Lung (tissue), 12 donors: ENCODE data around the gene SHE. TPM values are rescaled to one million over a fixed set of nuclear protein-coding genes. Genes with fewer than 3 reads are reported as not detected.

Experiments
- ATAC-seq: fragments of 200-7000 bp; cut with Tn5 transposase; one replicate; pipeline ENCODE4 v1.9.1; 2020; ENCODE audit warnings: moderate number of reproducible peaks; ENCODE audit not compliant: insufficient read depth, low FRiP score
- DNase-seq, 3 donors: peaks; one replicate each; pipeline ENCODE4 v3.0.0-alpha.2; 2013 to 2017
- H3K27ac ChIP-seq, 2 donors: one replicate each; pipeline ENCODE4 v1.5.1; 2013; ENCODE audit warnings: mild to moderate bottlenecking in 2 of 2, moderate library complexity in 2 of 2, control low read depth in 1 of 2, inconsistent platforms in 1 of 2, low read depth in 1 of 2, low read length in 1 of 2
- H3K27me3 ChIP-seq, 3 donors: one replicate each; pipeline ENCODE4 v1.5.1; 2013; ENCODE audit warnings: low read length in 2 of 3; ENCODE audit not compliant: control insufficient read depth in 3 of 3, insufficient read depth in 3 of 3
- H3K36me3 ChIP-seq, 4 donors: one replicate each; pipeline ENCODE4 v1.5.1; 2013; ENCODE audit warnings: low read length in 4 of 4, mild to moderate bottlenecking in 1 of 4, moderate library complexity in 1 of 4; ENCODE audit not compliant: control insufficient read depth in 4 of 4, insufficient read depth in 4 of 4
- H3K4me1 ChIP-seq, 5 donors: one replicate each; pipeline ENCODE4 v1.5.1; 2013; ENCODE audit warnings: low read length in 5 of 5, mild to moderate bottlenecking in 2 of 5, moderate library complexity in 1 of 5; ENCODE audit not compliant: control insufficient read depth in 5 of 5, insufficient read depth in 5 of 5
- H3K4me3 ChIP-seq: one replicate; pipeline ENCODE4 v1.5.1; 2013; ENCODE audit warnings: mild to moderate bottlenecking, control low read depth, moderate library complexity
- H3K9ac ChIP-seq, 2 donors: one replicate each; pipeline ENCODE4 v1.5.1; 2013; ENCODE audit warnings: low read length in 2 of 2, control low read depth in 1 of 2; ENCODE audit not compliant: insufficient read depth in 1 of 2
- H3K9me3 ChIP-seq, 4 donors: one replicate each; pipeline ENCODE4 v1.5.1; 2013; ENCODE audit warnings: low read length in 3 of 4, mild to moderate bottlenecking in 1 of 4, moderate library complexity in 1 of 4; ENCODE audit not compliant: control insufficient read depth in 4 of 4, insufficient read depth in 3 of 4
- CTCF ChIP-seq: IDR thresholded peaks from 2 replicates; pipeline ENCODE4 v1.5.1; 2012; ENCODE audit warnings: mild to moderate bottlenecking; ENCODE audit errors: control extremely low read depth, extremely low read depth
- WGBS, 2 donors: extraction: QIAGEN DNeasy Blood & Tissue Kit; methylation state at CpG; one replicate each; pipeline ENCODE4 v1.1.7; 2013; 5-methylcytosine and 5-hydroxymethylcytosine counted together
- polyA plus RNA-seq, 2 donors: library from polyadenylated mRNA; stranded (reverse); fragments of 200-250 nt; gene quantifications; one replicate each; pipeline ENCODE4 v1.2.1, GENCODE V29; 2013
- total RNA-seq, 2 donors: library from RNA; depleted of rRNA in 1 of 2; stranded (reverse); fragments of >200 nt in 1 of 2; gene quantifications; one replicate each; pipeline ENCODE4 v1.2.1, GENCODE V29; 2014 to 2021
- donor health status: control.
- donor health status: control.
- donor health status: Bipolar disorder and iron deficiency.
- donor health status: healthy.
- donor health status: DM: yes; HTN: yes; CAD: no.

SHE gene
- total and polyA plus RNA-seq, 4 donors = 15.1 to 33.5 (median 21.0) TPM

GRCh38 chr1:154471304-154471703 lies 30.9 kb downstream of the SHE start:
- no peak overlapping the region for H3K9ac ChIP-seq
- no peak for DNase-seq
- H3K36me3 ChIP-seq = peaks cover 0 to 5% (median 0%) of the 10 kb centered on the region in 4 donors
- 93 to 95% methylated on average over 2 of the region's 2 CpGs for WGBS, 2 donors
- H3K4me1 ChIP-seq = peaks cover 0 to 7% (median 0%) of the 10 kb centered on the region in 5 donors
- ATAC-seq = no peak
- no peak overlapping the region for H3K27ac ChIP-seq
- H3K27me3 ChIP-seq = no peaks in the 10 kb centered on the region
- H3K9me3 ChIP-seq = no peaks in the 10 kb centered on the region
- H3K4me3 ChIP-seq = no peak overlapping the region
- no peak for TF ChIP-seq CTCF

- H3K9me3 ChIP-seq = no peaks in the 10 kb centered on the region
- H3K27ac ChIP-seq = no peak overlapping the region
- ATAC-seq (no peak), DNase-seq (no peak)
- 77 to 83% methylated on average over 10 of the region's 10 CpGs for WGBS, 2 donors
- no peak for TF ChIP-seq CTCF
- H3K36me3 ChIP-seq = peaks cover 0 to 15% (median 3%) of the 10 kb centered on the region in 4 donors
- peaks cover 0 to 6% (median 0%) of the 10 kb centered on the region in 5 donors for H3K4me1 ChIP-seq
- no peaks in the 10 kb centered on the region for H3K27me3 ChIP-seq
- H3K9ac ChIP-seq = no peak overlapping the region
- H3K4me3 ChIP-seq = no peak overlapping the region
Measured at GRCh38 chr1:154469844-154470560, 32.2 kb downstream of the SHE start.

- Histone ChIP-seq H3K4me1 (peaks cover 0 to 1% (median 0%) of the 10 kb centered on the region in 5 donors), H3K36me3 (peaks cover 0 to 15% (median 3%) of the 10 kb centered on the region in 4 donors), H3K4me3 (no peak overlapping the region), H3K9ac (no peak overlapping the region), H3K9me3 (no peaks in the 10 kb centered on the region), H3K27me3 (no peaks in the 10 kb centered on the region), H3K27ac (no peak overlapping the region)
- WGBS, 2 donors = 84 to 86% methylated on average over 12 of the region's 12 CpGs
- TF ChIP-seq CTCF = no peak
- DNase-seq = no peak
- no peak for ATAC-seq
Measured at GRCh38 chr1:154468535-154469250, 33.5 kb downstream of the SHE start.
